Measurements from ENCODE around the gene PLB1.
"Not testable (repeated sequence)": the region's sequence is repeated elsewhere in the genome, so short reads cannot be mapped to it uniquely, and the experiment has no call there.

The PLB1 gene

GRCh38 chr2:28547223-28547860, 51.5 kb downstream of the PLB1 start:
- Histone ChIP-seq H3K27me3 (ENCODE audit: insufficient read depth, low read length, poor library complexity, severe bottlenecking) (no peaks in the 10 kb centered on the region), H3K79me2 (ENCODE audit: insufficient read depth, low read length) (no peaks in the 10 kb centered on the region), H3K4me1 (ENCODE audit: insufficient read depth, low read length, poor library complexity, severe bottlenecking) (peaks cover 33% of the 10 kb centered on the region), H3K4me3 (ENCODE audit: low read length, poor library complexity, severe bottlenecking) (no peak overlapping the region), H4K20me1 (ENCODE audit: insufficient read depth, low read length, poor library complexity, severe bottlenecking) (no peaks in the 10 kb centered on the region), H2AFZ (ENCODE audit: low read length) (0 out of 2 replicates have a peak overlapping the region, but pooled peaks have one; percentile 26), H3K4me2 (ENCODE audit: low read depth, low read length, poor library complexity, severe bottlenecking) (peak overlapping the region; percentile 26), H3K9me2 (replicated peaks; ENCODE audit: low read depth, low read length) (no peaks in the 10 kb centered on the region), H3F3A (ENCODE audit: low read depth) (no peaks in the 10 kb centered on the region), H3K9ac (ENCODE audit: low read depth, low read length, poor library complexity, severe bottlenecking) (no peak overlapping the region), H3K9me3 (ENCODE audit: insufficient read depth, low read depth, low read length) (no peaks in the 10 kb centered on the region), H3K36me3 (ENCODE audit: insufficient read depth, low read length) (no peaks in the 10 kb centered on the region)
- TF ChIP-seq EZH2phosphoT487 (IDR thresholded peaks at IDR 0.05; ENCODE audit: borderline replicate concordance) (no peak), CTCF (conservative IDR thresholded peaks at IDR 0.05; ENCODE audit: low read length) (no peak)

DNA sequence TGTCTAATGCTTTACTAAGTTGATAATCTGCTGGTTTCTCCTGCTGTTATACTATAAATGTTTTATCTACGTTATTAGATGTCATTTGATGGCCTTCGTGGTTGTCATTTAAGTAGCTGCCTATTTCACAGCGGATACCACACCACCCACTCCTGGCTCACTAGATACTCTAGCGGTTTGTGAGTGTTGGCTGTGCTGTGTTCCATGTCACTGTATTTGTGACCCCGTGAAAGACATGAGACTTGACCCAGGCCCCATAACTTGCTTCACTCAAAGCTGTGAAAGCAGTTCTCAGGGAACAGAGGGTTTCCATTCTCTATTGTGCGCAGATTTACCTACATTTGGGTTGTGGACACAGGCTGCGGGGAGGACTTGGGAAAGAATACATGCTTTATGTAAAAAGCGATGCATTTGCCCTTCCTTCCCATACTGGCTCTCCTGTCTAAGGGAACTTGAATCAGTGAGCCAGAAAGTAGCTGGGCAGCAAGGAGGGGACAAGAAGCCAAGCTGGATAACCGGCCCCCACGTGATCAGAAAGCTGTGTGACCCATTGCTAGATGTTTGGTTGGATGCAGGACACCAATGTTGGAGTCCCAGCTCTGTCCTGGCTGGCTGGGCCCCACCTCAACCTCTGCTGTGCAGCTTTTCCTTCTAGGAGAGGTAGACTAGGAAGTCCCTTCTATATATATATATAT, 52.2 kb downstream of the PLB1 start:
- peaks cover 33% of the 10 kb centered on the region for H3K4me1 ChIP-seq (ENCODE audit: insufficient read depth, low read length, poor library complexity, severe bottlenecking)
- no peaks in the 10 kb centered on the region for H4K20me1 ChIP-seq (ENCODE audit: insufficient read depth, low read length, poor library complexity, severe bottlenecking)
- no peak overlapping the region for H3K4me2 ChIP-seq (ENCODE audit: low read depth, low read length, poor library complexity, severe bottlenecking)
- H3K79me2 ChIP-seq (ENCODE audit: insufficient read depth, low read length), result no peaks in the 10 kb centered on the region
- H3K36me3 ChIP-seq (ENCODE audit: insufficient read depth, low read length), result no peaks in the 10 kb centered on the region
- H3K9me2 ChIP-seq (replicated peaks; ENCODE audit: low read depth, low read length), result no peaks in the 10 kb centered on the region
- H3K9me3 ChIP-seq (ENCODE audit: insufficient read depth, low read depth, low read length), result no peaks in the 10 kb centered on the region
- H3K9ac ChIP-seq (ENCODE audit: low read depth, low read length, poor library complexity, severe bottlenecking), result no peak overlapping the region
- no peak overlapping the region for H2AFZ ChIP-seq (ENCODE audit: low read length)
- no peaks in the 10 kb centered on the region for H3F3A ChIP-seq (ENCODE audit: low read depth)
- H3K4me3 ChIP-seq (ENCODE audit: low read length, poor library complexity, severe bottlenecking), result no peak overlapping the region
- no peaks in the 10 kb centered on the region for H3K27me3 ChIP-seq (ENCODE audit: insufficient read depth, low read length, poor library complexity, severe bottlenecking)
- TF ChIP-seq CTCF (conservative IDR thresholded peaks at IDR 0.05; ENCODE audit: low read length) (no peak), EZH2phosphoT487 (IDR thresholded peaks at IDR 0.05; ENCODE audit: borderline replicate concordance) (no peak)

GRCh38 chr2:28550345-28550744, 54.5 kb downstream of the PLB1 start:
- not testable (repeated sequence) for H3K36me3 ChIP-seq (ENCODE audit: insufficient read depth, low read length)

More at GRCh38 chr2:28550345-28550744, 54.5 kb downstream of the PLB1 start:
- not testable (repeated sequence) for H4K20me1 ChIP-seq (ENCODE audit: insufficient read depth, low read length, poor library complexity, severe bottlenecking); H3K9ac ChIP-seq (ENCODE audit: low read depth, low read length, poor library complexity, severe bottlenecking); H3K9me3 ChIP-seq (ENCODE audit: insufficient read depth, low read depth, low read length); H3K9me2 ChIP-seq (replicated peaks; ENCODE audit: low read depth, low read length); H3K4me2 ChIP-seq (ENCODE audit: low read depth, low read length, poor library complexity, severe bottlenecking); H3K4me3 ChIP-seq (ENCODE audit: low read length, poor library complexity, severe bottlenecking); H3K27me3 ChIP-seq (ENCODE audit: insufficient read depth, low read length, poor library complexity, severe bottlenecking); H2AFZ ChIP-seq (ENCODE audit: low read length); H3F3A ChIP-seq (ENCODE audit: low read depth); H3K79me2 ChIP-seq (ENCODE audit: insufficient read depth, low read length)
- H3K4me1 ChIP-seq (ENCODE audit: insufficient read depth, low read length, poor library complexity, severe bottlenecking), result peaks cover 24% of the 10 kb centered on the region
